GM12891 (cell line): ENCODE measurements around the gene TANGO6.
"Not testable (repeated sequence)": the region's sequence is repeated elsewhere in the genome, so short reads cannot be mapped to it uniquely, and the experiment has no call there.

ENCODE experiments used
- DNase-seq: peaks from one replicate; pipeline ENCODE4 v3.0.0; 2011; ENCODE audit warnings: low spot score; ENCODE audit not compliant: insufficient read length
- FAIRE-seq: peaks from 2 replicates; lab custom pipeline; 2011; peaks lifted over from hg19 to GRCh38; lab: Jason Lieb, UNC
- PAX5 ChIP-seq: IDR thresholded peaks from 2 replicates; pipeline ENCODE4 v1.6.1; 2011; ENCODE audit warnings: low read length, moderate library complexity, mild to moderate bottlenecking; ENCODE audit not compliant: insufficient read depth, severe bottlenecking
- POLR2A ChIP-seq: IDR thresholded peaks from 2 replicates; pipeline ENCODE4 v1.6.1; 2011; ENCODE audit warnings: low read depth, low read length, control low read depth
- POLR2AphosphoS5 ChIP-seq: IDR thresholded peaks from 2 replicates; pipeline ENCODE4 v1.6.1; 2011; ENCODE audit warnings: low read depth, low read length, control low read depth
- POU2F2 ChIP-seq: IDR thresholded peaks from 2 replicates; pipeline ENCODE4 v1.6.1; 2011; ENCODE audit warnings: low read depth, mild to moderate bottlenecking, control low read depth, low read length, moderate library complexity
- SPI1 ChIP-seq: IDR thresholded peaks from 2 replicates; pipeline ENCODE4 v1.6.1; 2011; ENCODE audit warnings: low read depth, low read length, control low read depth
- TAF1 ChIP-seq: IDR thresholded peaks from 2 replicates; pipeline ENCODE4 v1.6.1; 2011; ENCODE audit warnings: low read depth, low read length, control low read depth

TANGO6 gene

DNA sequence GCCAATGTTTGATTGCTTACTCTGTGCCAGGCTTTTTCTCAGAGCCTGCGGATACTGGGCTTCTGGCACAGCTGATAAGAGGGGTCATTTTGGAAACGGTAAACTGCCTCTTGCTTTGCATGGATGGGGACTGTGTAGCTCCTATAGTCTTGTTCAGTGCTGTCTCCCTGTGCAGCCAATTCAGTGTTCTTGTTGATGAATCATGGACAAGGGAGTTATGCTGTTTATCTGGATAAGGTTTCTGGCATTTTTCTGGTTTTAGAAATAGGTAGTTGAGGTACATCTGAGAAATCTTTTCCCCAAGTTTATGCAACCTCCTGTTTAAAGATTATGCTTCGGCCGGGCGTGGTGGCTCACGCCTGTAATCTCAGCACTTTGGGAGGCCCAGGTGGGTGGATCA lies 16.7 kb upstream of the TANGO6 start:
- FAIRE-seq (no peak), DNase-seq (no peak)
- TF ChIP-seq POLR2AphosphoS5 (no peak), TAF1 (no peak), POU2F2 (no peak), PAX5 (no peak), POLR2A (no peak), SPI1 (no peak)

DNA sequence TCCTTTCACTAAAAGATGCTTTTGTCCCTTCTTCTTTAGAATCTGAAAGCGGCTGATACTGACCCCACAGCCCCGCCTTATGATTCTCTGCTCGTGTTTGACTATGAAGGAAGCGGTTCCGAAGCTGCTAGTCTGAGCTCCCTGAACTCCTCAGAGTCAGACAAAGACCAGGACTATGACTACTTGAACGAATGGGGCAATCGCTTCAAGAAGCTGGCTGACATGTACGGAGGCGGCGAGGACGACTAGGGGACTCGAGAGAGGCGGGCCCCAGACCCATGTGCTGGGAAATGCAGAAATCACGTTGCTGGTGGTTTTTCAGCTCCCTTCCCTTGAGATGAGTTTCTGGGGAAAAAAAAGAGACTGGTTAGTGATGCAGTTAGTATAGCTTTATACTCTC lies 10.1 kb upstream of the TANGO6 start:
- TF ChIP-seq SPI1 (no peak), TAF1 (no peak), POLR2A (no peak), POLR2AphosphoS5 (no peak), POU2F2 (no peak), PAX5 (no peak)
- DNase-seq, result no peak
- no peak for FAIRE-seq

DNA sequence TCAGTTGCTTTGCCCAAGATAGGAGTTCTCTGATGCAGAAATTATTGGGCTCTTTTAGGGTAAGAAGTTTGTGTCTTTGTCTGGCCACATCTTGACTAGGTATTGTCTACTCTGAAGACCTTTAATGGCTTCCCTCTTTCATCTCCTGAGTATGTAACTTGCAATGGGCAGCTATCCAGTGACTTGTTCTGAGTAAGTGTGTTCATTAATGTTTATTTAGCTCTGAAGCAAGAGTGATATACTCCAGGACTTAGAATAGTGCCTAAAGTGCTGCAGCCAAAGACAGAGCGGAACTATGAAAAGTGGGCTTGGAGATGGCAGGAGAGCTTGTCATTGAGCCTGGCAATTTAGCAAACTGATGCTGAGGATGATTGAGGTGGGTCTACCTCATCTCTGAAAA lies 8.8 kb upstream of the TANGO6 start:
- no peak for FAIRE-seq
- TF ChIP-seq PAX5, result no peak
- DNase-seq, result no peak

DNA sequence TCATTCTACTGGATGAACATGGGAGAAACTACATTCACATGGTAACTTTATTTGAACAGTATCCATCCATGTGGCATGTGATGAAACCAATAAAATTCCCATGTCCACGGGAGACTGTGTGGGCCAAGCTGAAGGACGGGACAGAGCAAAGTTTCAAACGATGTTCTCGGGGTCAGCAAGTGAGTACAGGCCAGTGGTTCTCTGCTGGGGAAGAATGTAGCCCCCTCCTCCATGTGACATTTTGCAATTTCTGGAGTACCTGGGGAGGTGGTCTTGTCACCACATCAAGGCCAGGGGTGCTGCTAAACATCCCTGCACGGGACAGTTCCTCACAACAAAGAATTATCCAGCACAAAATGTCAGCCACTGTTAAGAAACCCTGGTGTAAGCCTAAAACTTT lies 7.4 kb upstream of the TANGO6 start:
- no peak for DNase-seq
- FAIRE-seq, result no peak
- TF ChIP-seq SPI1 (no peak), POLR2AphosphoS5 (no peak), PAX5 (no peak), TAF1 (no peak)

DNA sequence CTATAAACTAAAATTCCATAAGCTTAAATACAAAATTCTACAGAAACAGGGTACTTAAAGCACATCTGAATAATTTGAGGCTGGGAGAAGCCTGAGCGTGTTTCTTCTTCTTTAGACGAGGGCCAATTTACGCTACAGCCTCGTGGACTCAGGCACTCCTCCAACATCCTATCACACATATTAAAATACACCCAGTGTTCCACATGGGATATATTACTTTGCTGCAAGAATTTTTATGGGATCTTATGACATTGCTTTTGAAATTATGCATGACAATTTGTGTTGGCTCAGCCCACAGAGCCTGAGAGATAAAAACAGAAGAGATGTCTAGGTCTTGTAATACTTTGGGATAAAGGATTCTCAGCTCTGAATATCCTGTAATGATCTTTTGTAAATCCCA lies 3.5 kb upstream of the TANGO6 start:
- FAIRE-seq (no peak), DNase-seq (no peak)
- no peak for TF ChIP-seq TAF1
- no peak for TF ChIP-seq SPI1
- TF ChIP-seq POLR2AphosphoS5, result no peak
- no peak for TF ChIP-seq POLR2A
- no peak for TF ChIP-seq PAX5
- TF ChIP-seq POU2F2, result no peak

DNA sequence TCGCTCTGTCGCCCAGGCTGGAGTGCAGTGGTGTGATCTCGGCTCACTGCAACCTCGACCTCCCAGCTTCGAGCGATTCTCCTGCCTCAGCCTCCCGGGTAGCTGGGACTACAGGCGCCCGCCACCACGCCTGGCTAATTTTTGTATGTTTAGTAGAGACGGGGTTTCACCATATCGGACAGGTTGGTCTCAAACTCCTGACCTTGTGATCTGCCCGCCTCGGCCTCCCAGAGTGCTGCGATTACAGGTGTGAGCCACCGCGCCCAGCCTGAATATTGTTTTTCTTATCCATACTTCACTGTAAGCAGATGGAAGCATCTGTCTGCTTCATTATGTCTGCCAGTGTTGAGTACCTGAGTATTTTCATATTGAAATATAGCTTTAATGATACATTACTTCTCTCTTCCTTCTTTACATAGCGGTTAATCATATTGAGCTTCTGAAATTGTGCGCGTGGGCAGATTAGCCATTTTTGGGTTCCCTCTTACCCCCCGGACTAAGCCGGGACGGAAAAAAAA lies 308 bp upstream of the TANGO6 start:
- FAIRE-seq, DNase-seq: not testable (repeated sequence)

DNA sequence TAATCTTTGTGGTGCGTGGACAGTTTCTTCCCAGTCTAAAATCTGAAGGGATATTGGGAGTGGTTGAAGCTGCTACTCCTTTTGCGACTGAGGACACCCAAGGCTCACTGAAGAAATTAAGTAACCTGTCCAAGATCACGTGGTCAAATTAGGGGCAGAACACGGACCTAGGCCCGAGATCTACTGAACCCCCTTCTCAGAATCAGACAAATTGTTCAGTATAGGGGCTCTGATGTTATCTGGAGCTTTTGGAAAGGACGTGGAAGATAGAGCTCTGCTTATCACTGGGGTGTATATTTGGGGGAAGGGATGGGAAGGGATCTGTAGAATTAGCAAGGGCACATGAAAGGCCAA lies 857 bp downstream of the TANGO6 start:
- FAIRE-seq (no peak), DNase-seq (no peak)
- TF ChIP-seq POU2F2 (no peak), SPI1 (no peak), POLR2A (no peak), PAX5 (no peak), POLR2AphosphoS5 (no peak), TAF1 (no peak)

DNA sequence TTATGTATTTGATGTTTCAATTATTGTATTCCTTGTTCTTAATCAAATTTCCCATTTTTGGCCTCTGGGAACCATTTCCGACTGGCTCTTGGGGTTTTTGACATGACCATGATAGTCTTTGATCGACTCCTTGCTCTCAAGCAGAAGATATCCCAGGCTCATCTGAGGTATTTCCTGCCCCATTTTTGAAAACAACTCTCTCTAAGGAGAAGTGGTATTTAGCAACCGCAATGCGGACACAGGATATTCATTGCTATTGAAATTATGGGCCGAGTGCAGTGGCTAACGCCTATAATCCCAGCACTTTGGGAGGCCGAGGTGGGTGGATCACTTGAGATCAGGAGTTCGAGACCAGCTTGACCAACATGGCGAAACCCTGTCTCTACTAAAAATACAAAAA lies 5.5 kb downstream of the TANGO6 start:
- FAIRE-seq, result no peak

DNA sequence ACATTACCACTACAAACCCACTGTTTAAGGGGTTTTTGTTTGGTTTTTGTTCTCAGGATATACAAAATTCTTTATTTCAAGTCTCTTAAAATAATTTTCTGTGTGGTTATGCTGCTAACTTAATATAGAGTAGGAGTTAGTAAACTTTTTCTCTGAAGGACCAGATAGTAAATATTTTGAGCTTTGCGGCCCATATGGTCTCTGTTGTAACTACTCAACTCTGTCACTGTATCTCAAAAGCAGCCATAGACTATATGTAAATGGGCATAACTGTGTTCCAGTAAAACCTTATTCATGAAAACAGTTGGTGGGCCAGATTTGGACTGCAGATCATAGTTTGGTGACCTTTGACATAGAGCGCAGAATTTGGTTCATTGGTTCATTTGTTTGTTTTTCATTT lies 7.2 kb downstream of the TANGO6 start:
- TF ChIP-seq POLR2A (no peak), SPI1 (no peak), POU2F2 (no peak)
- FAIRE-seq (no peak), DNase-seq (no peak)

More for the DNA sequence above, 5.5 kb downstream of the TANGO6 start:
- no peak for TF ChIP-seq POLR2AphosphoS5
- no peak for TF ChIP-seq TAF1
- no peak for TF ChIP-seq POU2F2
- no peak for TF ChIP-seq PAX5
- TF ChIP-seq POLR2A, result no peak
- no peak for TF ChIP-seq SPI1
- no peak for DNase-seq

DNA sequence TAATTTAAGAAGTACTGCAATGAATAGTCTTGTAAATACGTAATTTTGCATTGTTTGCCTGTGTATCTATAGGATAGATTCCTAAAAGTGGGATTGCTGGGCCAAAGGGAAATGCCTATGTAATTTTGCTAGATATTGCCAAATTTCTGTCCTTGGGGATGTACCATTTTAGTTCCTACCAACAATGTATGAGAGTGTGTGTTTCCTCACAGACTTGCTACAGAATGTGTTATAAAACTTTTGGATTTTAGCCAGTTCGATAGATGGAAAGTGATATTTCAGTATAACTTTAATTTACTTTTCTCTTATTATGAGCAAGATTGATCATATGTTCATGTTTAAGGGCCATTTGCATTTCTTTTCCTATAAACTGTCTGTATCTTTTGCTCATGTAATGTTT lies 8.3 kb downstream of the TANGO6 start:
- DNase-seq (no peak), FAIRE-seq (no peak)
- TF ChIP-seq POLR2AphosphoS5 (no peak), POU2F2 (no peak), POLR2A (no peak), TAF1 (no peak), PAX5 (no peak), SPI1 (no peak)

DNA sequence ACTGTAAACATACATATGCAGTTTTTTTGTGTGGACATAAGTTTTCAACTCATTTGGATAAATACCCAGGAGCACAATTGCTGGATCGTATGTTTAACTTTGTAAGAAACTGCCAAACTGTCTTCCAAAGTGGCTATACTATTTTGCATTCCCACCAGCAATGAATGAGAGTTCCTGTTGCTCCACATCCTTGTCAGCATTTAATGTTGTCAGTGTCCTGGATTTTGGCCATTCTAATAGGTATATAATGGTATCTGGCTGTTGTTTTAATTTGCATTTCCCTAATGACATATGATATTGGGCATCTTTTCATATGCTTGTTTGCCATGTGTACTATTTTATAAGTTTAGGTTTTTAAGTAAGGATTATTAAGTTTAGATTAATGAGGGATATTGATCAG lies 14.1 kb downstream of the TANGO6 start:
- DNase-seq, result no peak
- no peak for FAIRE-seq
- TF ChIP-seq POLR2A (no peak), POU2F2 (no peak), SPI1 (no peak), TAF1 (no peak), PAX5 (no peak)
